Caco-2 (cell line): Measurements from ENCODE around the gene GAMT. TPM values are rescaled to one million over a fixed set of nuclear protein-coding genes. Genes with fewer than 3 reads are reported as not detected.

ENCODE experiments used
- BruUV-seq: library from RNA; stranded (reverse); fragments of 400-500 nt; replicated peaks from 2 replicates; lab custom pipeline; 2021; lab: Mats Ljungman, UMichigan
- CTCF ChIA-PET: fragments of 300-600 bp; sonication (Branson Sonifier 250); formaldehyde crosslinking; loops from one replicate; lab custom pipeline; 2022; ENCODE audit warnings: antibody characterized with exemption; lab: Charles Lee
- POLR2A ChIA-PET: fragments of 300-600 bp; sonication (Branson Sonifier 250); formaldehyde crosslinking; loops from one replicate; lab custom pipeline; 2022; ENCODE audit warnings: antibody characterized with exemption; lab: Charles Lee
- DNase-seq, 2 experiments: peaks; one replicate each; pipeline versions ENCODE4 v3.0.0 to v3.0.0-alpha.2; 2020 to 2022
- H3K27me3 ChIP-seq: replicated peaks from 2 replicates; pipeline ENCODE4 v1.6.0; 2011; ENCODE audit warnings: low read length; ENCODE audit not compliant: control insufficient read depth, insufficient read depth
- H3K36me3 ChIP-seq: 2 replicates; pipeline ENCODE4 v1.5.1; 2011; ENCODE audit warnings: low read length; ENCODE audit not compliant: control insufficient read depth, insufficient read depth
- H3K4me1 ChIP-seq: fragments of 250-450 bp; sonication (Bioruptor Pico); 2 replicates; pipeline ENCODE4 v1.5.1; 2020; ENCODE audit warnings: mild to moderate bottlenecking
- H3K4me3 ChIP-seq: 2 replicates; pipeline ENCODE4 v1.5.1; 2011; ENCODE audit warnings: low read depth, mild to moderate bottlenecking, control low read depth, low read length
- H3K9me3 ChIP-seq: fragments of 250-450 bp; sonication (Bioruptor Pico); 2 replicates; pipeline ENCODE4 v1.5.1; 2020; ENCODE audit warnings: mild to moderate bottlenecking, moderate library complexity
- H3K27ac Mint-ChIP-seq: one replicate; pipeline ENCODE4 v1.8.0; 2022; ENCODE audit warnings: mixed read lengths; ENCODE audit not compliant: unreplicated experiment
- H3K27me3 Mint-ChIP-seq: one replicate; pipeline ENCODE4 v1.8.0; 2022; ENCODE audit warnings: mixed read lengths; ENCODE audit not compliant: insufficient read depth, unreplicated experiment
- H3K36me3 Mint-ChIP-seq: one replicate; pipeline ENCODE4 v1.8.0; 2022; ENCODE audit warnings: mild to moderate bottlenecking, mixed read lengths; ENCODE audit not compliant: insufficient read depth, unreplicated experiment
- H3K4me1 Mint-ChIP-seq: one replicate; pipeline ENCODE4 v1.8.0; 2022; ENCODE audit warnings: low read depth, mixed read lengths; ENCODE audit not compliant: unreplicated experiment
- H3K4me3 Mint-ChIP-seq: one replicate; pipeline ENCODE4 v1.8.0; 2022; ENCODE audit warnings: mild to moderate bottlenecking, moderate library complexity, mixed read lengths; ENCODE audit not compliant: unreplicated experiment
- H3K9me3 Mint-ChIP-seq: one replicate; pipeline ENCODE4 v1.8.0; 2022; ENCODE audit warnings: mixed read lengths; ENCODE audit not compliant: unreplicated experiment
- intact Hi-C: fragments of 100-400 bp; cut with micrococcal nuclease; formaldehyde crosslinking; loops from one replicate; pipeline ENCODE4 v1.10.0; 2022; ENCODE audit not compliant: unreplicated experiment
- total RNA-seq: library from RNA; stranded (reverse); gene quantifications from 2 replicates; pipeline ENCODE4 v1.2.3, GENCODE V29; 2022
- TF ChIP-seq, protein P1 (sequence below), 2 experiments: fragments of 200-600 bp in 1 of 2; IDR thresholded peaks; 1 replicate in 1 of 2; 2 replicates in 1 of 2; pipeline versions ENCODE4 v1.5.1 to v1.8.0; 2011 to 2022; ENCODE audit warnings: antibody characterized with exemption in 1 of 2, control low read depth in 1 of 2, inconsistent platforms in 1 of 2, low read depth in 1 of 2, low read length in 1 of 2, mild to moderate bottlenecking in 1 of 2, moderate library complexity in 1 of 2; ENCODE audit not compliant: insufficient read depth in 1 of 2, severe bottlenecking in 1 of 2, unreplicated experiment in 1 of 2

GAMT gene
- total RNA-seq, 1 experiment from 2014 or later: 75.7 TPM

DNA sequence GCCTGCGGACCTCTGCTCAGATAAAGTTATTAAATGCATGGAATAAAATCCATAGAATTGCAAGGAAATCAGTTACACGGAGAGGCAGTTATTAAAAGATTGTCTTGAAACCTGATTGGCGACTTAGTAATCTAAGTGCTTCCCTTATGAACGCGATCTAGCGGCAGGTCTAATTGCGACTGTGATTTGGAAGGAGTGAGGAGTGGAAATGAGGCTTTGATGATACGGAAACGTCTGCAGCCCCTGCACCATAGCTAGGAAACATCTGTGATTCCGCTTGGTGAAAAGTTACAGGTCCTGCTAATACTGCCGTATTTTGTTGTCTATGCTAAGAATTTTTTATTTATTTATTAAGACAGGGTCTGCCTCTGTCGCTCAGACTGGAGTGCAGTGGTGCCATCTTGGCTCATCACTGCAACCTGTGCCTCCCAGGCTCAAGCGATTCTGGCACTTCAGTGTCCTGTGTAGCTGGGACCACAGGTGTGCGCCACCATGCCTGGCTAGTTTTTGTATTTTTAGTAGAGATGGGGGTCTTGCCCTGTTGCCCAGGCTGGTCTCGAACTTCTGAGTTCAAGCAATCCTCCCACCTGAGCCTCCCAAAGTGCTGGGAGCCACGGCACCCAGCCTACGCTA, 16.7 kb downstream of the GAMT start:
- H3K4me3 Mint-ChIP-seq: peak overlapping the region; percentile 85
- H3K4me3 ChIP-seq: peak overlapping the region; percentile 97
- peaks cover 8% of the 10 kb centered on the region for H3K4me1 Mint-ChIP-seq
- TF ChIP-seq, protein P1, sequence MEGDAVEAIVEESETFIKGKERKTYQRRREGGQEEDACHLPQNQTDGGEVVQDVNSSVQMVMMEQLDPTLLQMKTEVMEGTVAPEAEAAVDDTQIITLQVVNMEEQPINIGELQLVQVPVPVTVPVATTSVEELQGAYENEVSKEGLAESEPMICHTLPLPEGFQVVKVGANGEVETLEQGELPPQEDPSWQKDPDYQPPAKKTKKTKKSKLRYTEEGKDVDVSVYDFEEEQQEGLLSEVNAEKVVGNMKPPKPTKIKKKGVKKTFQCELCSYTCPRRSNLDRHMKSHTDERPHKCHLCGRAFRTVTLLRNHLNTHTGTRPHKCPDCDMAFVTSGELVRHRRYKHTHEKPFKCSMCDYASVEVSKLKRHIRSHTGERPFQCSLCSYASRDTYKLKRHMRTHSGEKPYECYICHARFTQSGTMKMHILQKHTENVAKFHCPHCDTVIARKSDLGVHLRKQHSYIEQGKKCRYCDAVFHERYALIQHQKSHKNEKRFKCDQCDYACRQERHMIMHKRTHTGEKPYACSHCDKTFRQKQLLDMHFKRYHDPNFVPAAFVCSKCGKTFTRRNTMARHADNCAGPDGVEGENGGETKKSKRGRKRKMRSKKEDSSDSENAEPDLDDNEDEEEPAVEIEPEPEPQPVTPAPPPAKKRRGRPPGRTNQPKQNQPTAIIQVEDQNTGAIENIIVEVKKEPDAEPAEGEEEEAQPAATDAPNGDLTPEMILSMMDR (IDR thresholded peaks at IDR 0.05; ENCODE audit: insufficient read depth in 1 of 2, low read depth in 1 of 2, low read length in 1 of 2, severe bottlenecking in 1 of 2, unreplicated experiment in 1 of 2): no peak
- no TSS peak for BruUV-seq
- H3K27me3 Mint-ChIP-seq: peaks cover 6% of the 10 kb centered on the region
- H3K4me1 ChIP-seq: 0 out of 2 replicates have a peak, but pooled peaks cover 3% of the 10 kb centered on the region
- no peaks in the 10 kb centered on the region for H3K27me3 ChIP-seq
- H3K36me3 Mint-ChIP-seq: peaks cover 30% of the 10 kb centered on the region
- intact Hi-C loops: no loop called here
- no peaks in the 10 kb centered on the region for H3K9me3 ChIP-seq
- ChIA-PET CTCF (no interaction called here), POLR2A (no interaction called here)
- H3K27ac Mint-ChIP-seq: peak overlapping the region; percentile 99
- no peak for DNase-seq
- peaks cover 2% of the 10 kb centered on the region; the same call in 1 of the 2 replicates for H3K36me3 ChIP-seq
- H3K9me3 Mint-ChIP-seq: no peaks in the 10 kb centered on the region

DNA sequence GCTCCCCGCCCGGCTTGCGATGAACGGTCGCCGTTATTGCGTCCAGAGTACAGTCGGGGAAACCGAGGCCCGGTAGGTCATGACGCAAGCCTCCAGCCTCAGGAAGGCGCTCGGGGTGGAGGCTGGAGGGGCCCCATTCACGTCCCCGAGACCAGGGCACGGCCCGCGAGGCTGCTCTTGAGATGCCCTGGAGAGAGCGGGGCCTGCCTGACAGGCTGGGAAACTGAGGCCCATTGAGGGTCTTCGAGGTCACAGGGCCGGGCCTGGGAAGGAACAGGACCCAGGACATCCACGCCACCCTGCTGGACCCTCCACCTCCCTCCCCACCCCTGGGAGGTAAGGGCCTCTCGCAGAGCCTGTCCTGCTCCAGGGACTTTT, 17.3 kb downstream of the GAMT start:
- POLR2A ChIA-PET: no interaction called here
- intact Hi-C loops: no loop called here
- no peaks in the 10 kb centered on the region for H3K9me3 Mint-ChIP-seq
- H3K4me3 Mint-ChIP-seq: peak overlapping the region; percentile 85
- peaks cover 8% of the 10 kb centered on the region for H3K4me1 Mint-ChIP-seq
- BruUV-seq: TSS peak; percentile 28
- H3K27me3 Mint-ChIP-seq: peaks cover 6% of the 10 kb centered on the region
- H3K27me3 ChIP-seq: no peaks in the 10 kb centered on the region
- H3K9me3 ChIP-seq: no peaks in the 10 kb centered on the region
- peaks cover 29% of the 10 kb centered on the region for H3K36me3 Mint-ChIP-seq
- H3K4me1 ChIP-seq: 0 out of 2 replicates have a peak, but pooled peaks cover 3% of the 10 kb centered on the region
- DNase-seq: no peak
- CTCF ChIA-PET: no interaction called here
- peak overlapping the region; percentile 99 for H3K27ac Mint-ChIP-seq
- TF ChIP-seq, protein P1 (IDR thresholded peaks at IDR 0.05; ENCODE audit: insufficient read depth in 1 of 2, low read depth in 1 of 2, low read length in 1 of 2, severe bottlenecking in 1 of 2, unreplicated experiment in 1 of 2): no peak
- H3K36me3 ChIP-seq: peaks cover 1% of the 10 kb centered on the region; the same call in 1 of the 2 replicates
- peak overlapping the region; percentile 97 for H3K4me3 ChIP-seq

DNA sequence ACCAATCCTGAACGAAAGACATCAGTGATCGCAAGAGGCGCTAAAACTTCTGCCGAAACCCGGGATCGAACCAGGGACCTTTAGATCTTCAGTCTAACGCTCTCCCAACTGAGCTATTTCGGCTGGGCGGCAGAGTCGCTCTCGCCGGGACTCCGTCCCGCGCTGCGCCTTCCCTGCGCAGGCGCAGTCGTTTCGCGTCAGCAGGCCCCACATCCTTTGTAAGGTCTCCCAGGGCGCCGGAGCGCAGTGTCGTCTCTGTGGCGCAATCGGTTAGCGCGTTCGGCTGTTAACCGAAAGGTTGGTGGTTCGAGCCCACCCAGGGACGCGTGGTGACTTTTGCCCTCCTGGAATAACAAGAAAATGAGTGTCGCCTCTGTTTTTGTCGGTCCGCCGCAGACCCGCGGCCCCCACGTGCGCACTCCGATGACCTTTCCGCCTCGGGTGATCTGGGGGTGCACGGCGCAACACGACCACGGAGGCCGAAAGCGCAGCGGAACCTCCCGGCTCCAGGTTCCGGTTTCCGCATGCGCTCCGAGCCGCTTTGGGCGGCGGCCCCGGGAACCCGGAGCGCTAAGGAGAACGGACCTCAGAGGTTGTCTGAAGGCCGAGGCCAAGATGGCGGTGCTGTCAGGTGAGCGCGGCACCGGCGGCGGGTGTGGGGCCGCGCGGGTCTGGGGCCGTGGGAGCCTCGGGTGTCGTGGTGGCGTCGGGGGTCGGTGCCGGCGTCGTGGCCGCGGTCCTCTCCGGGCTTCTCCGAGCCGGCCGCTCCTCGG, 17.8 kb downstream of the GAMT start, which contains the start of gene NDUFS7:
Gene NDUFS7 (plus strand): TSS at position 596 of the 773 bp plus-strand sequence. CDS start 20 bp downstream, at position 616.
- Histone ChIP-seq H3K27me3 (no peaks in the 10 kb centered on the region), H3K4me3 (peak within 1 kb of the TSS; percentile 97), H3K4me1 (0 out of 2 replicates have a peak, but pooled peaks cover 3% of the 10 kb centered on the region), H3K9me3 (no peaks in the 10 kb centered on the region), H3K36me3 (no peaks in the 10 kb centered on the region; the same call in 1 of the 2 replicates)
- CTCF ChIA-PET: interaction anchor here (0.8 to 1.0 kb wide), 2 partner anchors 29 to 117 kb away, joined by 3 read pairs; no protein-coding TSS in a partner anchor
- peak within 1 kb of the TSS; percentile 99 for H3K27ac Mint-ChIP-seq
- peak within 1 kb of the TSS; percentile 85 for H3K4me3 Mint-ChIP-seq
- peaks cover 6% of the 10 kb centered on the region for H3K27me3 Mint-ChIP-seq
- peak; percentile 87 to 91 for DNase-seq
- TF ChIP-seq, protein P1 (IDR thresholded peaks at IDR 0.05; ENCODE audit: insufficient read depth in 1 of 2, low read depth in 1 of 2, low read length in 1 of 2, severe bottlenecking in 1 of 2, unreplicated experiment in 1 of 2): no peak
- H3K36me3 Mint-ChIP-seq: peaks cover 29% of the 10 kb centered on the region
- no TSS peak for BruUV-seq
- POLR2A ChIA-PET: no interaction called here
- no peaks in the 10 kb centered on the region for H3K9me3 Mint-ChIP-seq
- H3K4me1 Mint-ChIP-seq: peaks cover 8% of the 10 kb centered on the region
- intact Hi-C loops: no loop called here
